HG03520 (cell line): ENCODE results near the gene C10orf67.
"Not testable (repeated sequence)": the region's sequence is repeated elsewhere in the genome, so short reads cannot be mapped to it uniquely, and the experiment has no call there.

Experiments used
- ATAC-seq: cut with Tn5 transposase; IDR thresholded peaks from one replicate; pipeline ENCODE4 v1.9.1; 2021; ENCODE audit warnings: mild to moderate bottlenecking, moderate library complexity; ENCODE audit not compliant: unreplicated experiment

C10orf67 gene

DNA sequence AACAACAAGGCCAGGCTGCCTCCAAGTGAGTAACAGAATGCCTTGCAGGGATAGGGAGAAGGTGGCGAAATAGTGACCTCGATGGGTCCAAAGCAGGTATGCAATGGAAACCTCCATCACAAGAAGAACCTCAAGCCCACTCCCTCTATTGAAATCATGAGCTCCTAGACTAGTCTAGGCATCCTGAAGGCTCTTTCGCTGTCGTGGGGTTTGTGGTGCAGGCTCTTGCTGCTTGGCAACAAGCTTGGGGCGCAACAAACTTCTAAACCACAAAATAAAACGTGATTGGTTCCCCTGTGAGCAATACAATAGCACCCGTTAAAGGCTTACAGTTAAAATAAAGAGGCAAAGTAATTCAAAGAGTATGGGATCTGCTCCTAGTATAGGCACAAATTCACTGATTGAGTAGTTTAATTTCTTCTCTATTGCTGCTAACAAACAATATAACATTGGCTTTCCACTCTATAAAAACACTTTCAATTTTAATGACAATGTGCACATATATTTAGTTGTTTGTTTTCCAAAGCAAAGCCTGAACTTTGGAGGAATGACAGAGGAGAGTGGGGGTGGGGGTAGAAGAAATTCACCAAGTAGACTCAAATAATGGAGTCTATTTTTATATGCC is 64.1 kb downstream of the C10orf67 start:
- ATAC-seq, result no peak

DNA sequence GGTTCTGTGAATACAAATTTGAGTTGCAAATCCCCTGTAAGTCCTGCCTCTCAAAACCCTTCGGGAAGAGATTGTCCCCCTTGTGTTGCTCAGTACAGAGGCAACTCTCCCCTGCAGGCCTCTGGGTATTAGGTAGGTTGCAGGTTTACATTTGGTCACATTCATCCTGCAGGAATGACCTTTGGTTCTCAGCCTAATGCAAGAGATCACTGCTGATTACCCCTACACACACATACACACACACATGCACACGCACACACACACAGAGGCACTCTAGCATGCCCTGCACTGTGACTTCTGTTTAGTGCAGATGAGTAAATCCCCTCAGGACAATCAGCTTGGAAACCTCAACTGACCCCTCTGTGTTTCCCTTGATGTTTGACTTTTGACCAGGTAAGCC is 69.2 kb downstream of the C10orf67 start:
- ATAC-seq, result no peak

- ATAC-seq, result not testable (repeated sequence)
Measured at GRCh38 chr10:23274179-23274578, 70.4 kb downstream of the C10orf67 start.

- no peak for ATAC-seq
Measured at GRCh38 chr10:23270531-23270930, 74.1 kb downstream of the C10orf67 start.

- ATAC-seq, result no peak
Measured at GRCh38 chr10:23263441-23264164, 81.0 kb downstream of the C10orf67 start.

DNA sequence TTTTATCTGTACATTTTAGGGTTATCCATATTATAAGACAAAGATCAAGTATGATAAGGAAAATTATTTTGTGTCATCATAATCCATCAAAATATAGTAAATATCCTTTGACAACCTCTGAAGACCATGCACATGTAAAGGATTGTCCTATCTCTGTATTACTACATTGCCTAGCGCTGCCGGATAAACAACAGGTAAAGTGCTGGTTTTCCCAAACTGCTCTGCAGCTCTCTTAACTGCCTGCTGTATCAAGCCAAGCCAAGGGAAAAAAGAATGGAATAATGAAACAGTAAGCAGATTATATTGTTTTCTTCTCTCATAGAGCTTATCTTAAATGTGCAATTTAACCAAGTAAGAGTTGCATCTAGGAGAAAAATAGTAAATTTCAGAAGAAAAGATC is 81.7 kb downstream of the C10orf67 start:
- ATAC-seq, result no peak

DNA sequence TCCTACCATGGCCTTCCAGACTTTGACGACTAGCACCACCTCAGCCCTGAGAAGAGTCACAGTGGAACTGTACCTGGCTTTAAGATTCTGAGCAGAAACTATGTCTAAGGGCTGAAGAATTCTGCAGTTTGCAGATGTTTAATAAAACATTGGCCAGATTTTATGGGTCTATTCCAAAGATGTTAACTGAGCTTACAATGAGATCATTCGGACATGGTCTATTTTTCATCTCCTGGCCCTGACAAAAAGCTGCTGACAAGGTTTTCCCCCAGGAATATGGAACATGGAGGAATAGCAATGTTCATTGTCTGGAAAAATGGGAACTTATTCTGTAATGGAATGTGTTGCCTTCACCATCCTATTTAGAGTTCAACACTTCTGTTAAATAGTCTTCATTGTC is 86.1 kb downstream of the C10orf67 start:
- ATAC-seq, result no peak

DNA sequence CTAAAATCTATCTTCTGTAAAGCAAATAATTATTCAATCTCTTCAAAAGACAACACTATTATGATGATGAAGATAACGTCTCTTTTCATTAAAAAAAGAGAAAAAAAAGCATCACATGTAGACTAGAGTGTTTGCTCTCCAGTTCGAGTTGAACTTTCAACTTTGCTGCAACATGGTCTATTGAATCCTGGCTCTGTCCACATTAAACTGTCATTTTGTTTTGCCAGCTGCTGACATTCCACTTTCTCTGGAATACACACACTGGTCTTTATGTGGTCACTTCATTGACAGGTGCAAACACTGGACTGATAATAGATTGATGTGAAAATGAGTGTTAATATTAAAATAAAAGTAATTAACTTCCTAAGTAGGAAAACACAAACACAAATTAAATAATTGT is 90.8 kb downstream of the C10orf67 start:
- ATAC-seq, result no peak

DNA sequence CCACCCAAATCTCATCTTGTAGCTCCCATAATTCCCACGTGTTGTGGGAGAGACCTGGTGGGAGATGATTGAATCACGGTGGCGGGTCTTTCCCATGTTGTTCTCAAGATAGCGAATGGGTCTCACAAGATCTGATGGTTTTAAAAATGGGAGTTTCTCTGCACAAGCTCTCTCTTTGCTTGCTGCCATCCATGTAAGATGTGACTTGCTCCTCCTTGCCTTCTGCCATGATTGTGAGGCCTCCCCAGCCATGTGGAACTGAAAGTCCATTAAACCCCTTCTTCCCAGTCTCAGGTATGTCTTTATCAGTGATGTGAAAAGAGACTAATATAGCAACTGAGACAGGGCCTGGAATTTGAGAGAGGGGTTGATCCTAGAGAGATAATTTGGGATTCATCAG is 91.7 kb downstream of the C10orf67 start:
- not testable (repeated sequence) for ATAC-seq

DNA sequence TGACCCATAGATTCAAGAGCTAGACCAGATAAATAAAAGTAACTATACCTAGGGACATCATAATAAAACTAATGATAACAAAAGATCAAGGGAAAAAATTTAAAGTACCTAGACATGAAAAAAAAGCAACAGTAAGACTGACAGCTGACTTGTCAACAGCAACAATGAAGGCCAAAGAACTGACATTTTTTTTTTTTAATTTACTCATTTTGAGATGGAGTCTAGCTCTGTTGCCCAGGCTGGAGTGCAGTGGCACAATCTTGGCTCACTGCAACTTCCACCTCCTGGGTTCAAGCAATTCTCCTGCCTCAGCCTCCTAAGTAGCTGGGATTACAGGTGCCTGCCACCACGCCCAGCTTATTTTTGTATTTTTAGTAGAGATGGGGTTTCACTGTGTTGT is 102.8 kb downstream of the C10orf67 start:
- ATAC-seq, result not testable (repeated sequence)

DNA sequence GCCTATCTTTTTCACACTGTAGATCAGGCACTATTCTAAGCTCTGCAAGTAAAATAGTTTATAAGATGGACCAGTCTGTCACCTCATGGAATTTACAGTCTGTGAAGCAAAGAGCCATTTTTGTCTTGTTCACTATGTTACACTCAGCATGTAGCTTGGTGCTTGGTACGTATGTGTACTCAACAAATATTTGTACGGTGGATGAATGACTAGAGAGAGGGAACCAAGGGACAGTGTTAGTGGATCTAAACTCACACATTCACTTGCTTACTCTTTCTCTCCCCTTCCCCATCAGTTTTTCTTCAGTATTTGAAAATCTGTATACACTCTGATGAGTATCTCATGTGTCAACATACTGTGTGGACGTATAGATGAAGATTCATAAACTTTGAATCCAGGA is 106.6 kb downstream of the C10orf67 start:
- ATAC-seq, result no peak

GRCh38 chr10:23230582-23230981 is 114.0 kb downstream of the C10orf67 start:
- ATAC-seq, result no peak

- ATAC-seq, result no peak
Measured at GRCh38 chr10:23217471-23217870, 127.1 kb downstream of the C10orf67 start.

- no peak for ATAC-seq
Measured at GRCh38 chr10:23205972-23206642, 138.5 kb downstream of the C10orf67 start.

DNA sequence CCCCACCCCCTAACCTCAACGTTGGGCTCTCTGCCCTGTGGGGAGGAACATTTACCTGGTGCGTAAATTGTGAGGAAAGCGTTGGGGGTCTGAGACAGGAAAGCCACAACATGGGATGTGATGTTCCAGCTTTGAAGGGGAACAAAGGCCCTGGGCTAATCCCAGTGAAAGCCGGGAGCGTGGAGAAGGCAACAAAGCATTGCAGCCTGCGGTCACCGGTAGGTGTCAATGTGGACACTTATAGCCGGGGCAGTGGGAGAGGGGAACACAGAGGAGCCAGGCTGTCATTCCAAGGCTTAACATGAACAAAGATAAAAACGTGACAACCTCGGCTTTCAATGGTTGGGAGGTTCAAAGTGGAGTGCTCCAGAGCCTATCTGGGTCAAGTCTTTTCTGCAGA is 139.8 kb downstream of the C10orf67 start:
- ATAC-seq, result no peak

- no peak for ATAC-seq
Measured at GRCh38 chr10:23203369-23204325, 140.9 kb downstream of the C10orf67 start.

DNA sequence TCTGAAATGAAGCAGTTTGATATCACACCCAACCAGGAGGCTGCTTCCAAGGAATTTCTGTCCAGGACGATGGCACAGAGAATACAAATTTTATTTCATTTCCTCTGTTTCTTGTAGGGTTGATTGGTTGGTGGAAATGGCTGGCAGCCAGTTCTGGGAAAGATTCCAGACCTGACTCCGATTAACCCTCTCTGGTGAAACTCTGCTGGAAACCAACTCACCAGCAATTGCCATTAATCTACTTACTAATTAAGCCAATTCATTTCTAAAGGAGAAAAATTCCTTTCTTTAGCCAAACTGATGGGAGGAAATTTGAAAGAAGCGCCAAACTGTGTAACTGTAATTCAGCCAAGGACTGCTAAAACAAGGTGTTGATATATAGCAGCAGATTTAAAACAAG is 141.8 kb downstream of the C10orf67 start:
- no peak for ATAC-seq

GRCh38 chr10:23201837-23202236 is 142.8 kb downstream of the C10orf67 start:
- no peak for ATAC-seq

DNA sequence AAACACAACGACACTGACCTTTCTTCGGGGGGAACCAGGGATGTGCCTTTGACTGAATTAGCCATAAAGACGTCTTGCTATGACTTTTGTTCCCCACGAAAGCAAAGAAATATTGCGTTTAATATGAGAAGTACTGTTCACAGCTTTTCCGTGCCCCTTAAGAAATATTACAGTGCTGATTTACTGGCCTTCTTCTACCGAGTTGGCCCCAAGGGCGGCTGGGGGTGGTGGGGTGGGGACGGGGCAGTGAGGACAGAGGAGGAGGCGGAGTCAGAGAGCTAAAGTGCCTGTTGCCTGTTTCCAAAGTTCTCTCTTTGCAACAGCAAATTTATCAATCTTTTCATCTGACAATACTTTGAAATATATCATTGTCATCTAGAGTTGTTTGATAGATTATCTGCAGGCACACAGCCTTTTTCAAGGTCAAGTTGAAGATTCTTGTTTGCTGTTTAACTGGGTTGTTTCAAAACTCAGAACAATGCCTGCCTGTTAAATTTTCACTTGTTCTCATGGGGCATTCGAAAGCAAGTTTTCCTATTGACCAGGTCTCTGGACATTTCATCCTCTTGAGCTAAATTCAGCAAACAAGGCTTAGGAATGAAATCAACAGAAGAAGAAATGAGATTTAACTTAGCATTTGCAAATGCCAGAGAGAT is 143.5 kb downstream of the C10orf67 start:
- ATAC-seq, result no peak

DNA sequence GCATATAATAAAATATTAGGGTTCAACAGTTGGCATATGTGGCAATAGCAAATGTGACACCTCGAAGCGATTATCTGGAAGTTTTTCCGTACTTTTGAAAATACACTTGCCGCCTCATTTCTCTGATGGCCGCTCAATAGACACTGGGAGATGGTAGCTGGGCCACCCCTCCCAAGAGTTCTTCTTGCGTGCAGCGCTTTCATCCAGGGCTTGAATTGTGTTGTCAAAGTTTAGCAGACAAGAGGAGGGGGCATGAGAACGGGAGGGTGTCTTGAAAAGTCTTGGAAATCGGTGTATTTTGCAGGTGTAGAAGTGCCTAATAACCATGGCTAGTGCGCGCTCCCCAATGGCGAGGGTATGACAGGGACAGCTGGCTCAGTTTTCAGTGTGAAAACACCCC is 144.0 kb downstream of the C10orf67 start:
- no peak for ATAC-seq
